IMR-90 (cell line): ENCODE data around the gene FBXW11. TPM values are rescaled to one million over a fixed set of nuclear protein-coding genes. Genes with fewer than 3 reads are reported as not detected.

Experiments used
- ATAC-seq: fragments of 200-7000 bp; cut with Tn5 transposase; 2 replicates; pipeline ENCODE4 v1.9.1; 2020; ENCODE audit warnings: low read depth, mild to moderate bottlenecking, moderate library complexity
- BruUV-seq: library from RNA; stranded (reverse); fragments of 400-500 nt; replicated peaks from 2 replicates; lab custom pipeline; 2021; lab: Mats Ljungman, UMichigan
- CTCF ChIA-PET: fragments of 300-600 bp; formaldehyde crosslinking; extraction: SDS; loops from one replicate; lab custom pipeline; 2021; ENCODE audit warnings: antibody characterized with exemption; lab: Yijun Ruan, JAX
- POLR2A ChIA-PET: fragments of 300-600 bp; sonication (Branson Sonifier 250); formaldehyde crosslinking; loops from one replicate; lab custom pipeline; 2022; ENCODE audit warnings: antibody characterized with exemption; ENCODE audit not compliant: unreplicated experiment; lab: Charles Lee
- DNase-seq: peaks from one replicate; pipeline ENCODE4 v3.0.0; 2013
- H2AFZ ChIP-seq: replicated peaks from 2 replicates; pipeline ENCODE3; 2013; ENCODE audit warnings: low read length, mild to moderate bottlenecking; ENCODE audit not compliant: poor library complexity
- H2AK5ac ChIP-seq: 2 replicates; pipeline ENCODE4 v1.6.1; 2013; ENCODE audit warnings: low read depth, low read length, inconsistent platforms
- H2AK9ac ChIP-seq: replicated peaks from 2 replicates; pipeline ENCODE3; 2013; ENCODE audit warnings: mild to moderate bottlenecking, low read depth, low read length, moderate library complexity; ENCODE audit not compliant: poor library complexity
- H2BK120ac ChIP-seq: 2 replicates; pipeline ENCODE4 v1.6.1; 2013; ENCODE audit warnings: low read depth, low read length, inconsistent platforms
- H2BK15ac ChIP-seq: 3 replicates; pipeline ENCODE4 v1.6.1; 2013; ENCODE audit warnings: low read depth, low read length, inconsistent platforms
- H2BK20ac ChIP-seq: 2 replicates; pipeline ENCODE4 v1.6.1; 2013; ENCODE audit warnings: low read depth, mild to moderate bottlenecking, inconsistent platforms, low read length, moderate library complexity
- H2BK5ac ChIP-seq: 2 replicates; pipeline ENCODE4 v1.6.1; 2013; ENCODE audit warnings: mild to moderate bottlenecking, low read depth, low read length, inconsistent platforms; ENCODE audit not compliant: poor library complexity, severe bottlenecking
- H3K14ac ChIP-seq: replicated peaks from 2 replicates; pipeline ENCODE4 v1.6.1; 2013; ENCODE audit warnings: low read depth, low read length, inconsistent platforms
- H3K18ac ChIP-seq: 2 replicates; pipeline ENCODE4 v1.6.1; 2013; ENCODE audit warnings: low read depth, low read length, control low read depth
- H3K23ac ChIP-seq: 2 replicates; pipeline ENCODE4 v1.6.1; 2013; ENCODE audit warnings: low read depth, low read length, inconsistent platforms
- H3K27ac ChIP-seq: 2 replicates; pipeline ENCODE4 v1.5.1; 2013; ENCODE audit warnings: mild to moderate bottlenecking, control low read depth, low read length; ENCODE audit not compliant: insufficient read depth
- H3K27me3 ChIP-seq: 2 replicates; pipeline ENCODE4 v1.6.1; 2013; ENCODE audit warnings: low read length; ENCODE audit not compliant: control insufficient read depth, insufficient read depth
- H3K36me3 ChIP-seq: 2 replicates; pipeline ENCODE4 v1.6.1; 2013; ENCODE audit warnings: low read length, mixed read lengths; ENCODE audit not compliant: control insufficient read depth, insufficient read depth
- H3K4ac ChIP-seq: 2 replicates; pipeline ENCODE4 v1.6.1; 2013; ENCODE audit warnings: low read depth, low read length, inconsistent platforms
- H3K4me1 ChIP-seq: 2 replicates; pipeline ENCODE4 v1.6.1; 2013; ENCODE audit warnings: low read length, mixed read lengths; ENCODE audit not compliant: control insufficient read depth, insufficient read depth
- H3K4me2 ChIP-seq: 2 replicates; pipeline ENCODE4 v1.6.1; 2013; ENCODE audit warnings: low read depth, mild to moderate bottlenecking, control low read depth, low read length, moderate library complexity
- H3K4me3 ChIP-seq: 2 replicates; pipeline ENCODE4 v1.5.1; 2013; ENCODE audit warnings: low read depth, mild to moderate bottlenecking, control low read depth, low read length, moderate library complexity; ENCODE audit not compliant: insufficient read depth
- H3K56ac ChIP-seq: 2 replicates; pipeline ENCODE4 v1.6.1; 2013; ENCODE audit warnings: low read length, inconsistent platforms; ENCODE audit not compliant: insufficient read depth; ENCODE audit errors: extremely low read depth
- H3K79me1 ChIP-seq, 2 experiments: 2 replicates each; pipeline ENCODE4 v1.6.1; 2013; ENCODE audit warnings: low read length in 2 of 2, inconsistent platforms in 1 of 2, low read depth in 1 of 2
- H3K9ac ChIP-seq: 2 replicates; pipeline ENCODE4 v1.6.1; 2013; ENCODE audit warnings: low read depth, low read length, control low read depth
- H3K9me1 ChIP-seq: 2 replicates; pipeline ENCODE4 v1.6.1; 2013; ENCODE audit warnings: low read length, inconsistent platforms; ENCODE audit not compliant: insufficient read depth
- H3K9me3 ChIP-seq: 2 replicates; pipeline ENCODE4 v1.6.1; 2013; ENCODE audit warnings: low read length; ENCODE audit not compliant: control insufficient read depth, insufficient read depth
- H4K20me1 ChIP-seq: 2 replicates; pipeline ENCODE4 v1.6.1; 2013; ENCODE audit warnings: low read length, inconsistent platforms; ENCODE audit not compliant: insufficient read depth
- H4K5ac ChIP-seq: 2 replicates; pipeline ENCODE4 v1.6.1; 2013; ENCODE audit warnings: mild to moderate bottlenecking, low read depth, low read length, control low read depth
- H4K8ac ChIP-seq, 2 experiments: 2 replicates each; pipeline ENCODE4 v1.6.1; 2013; ENCODE audit warnings: low read depth in 2 of 2, low read length in 2 of 2, control low read depth in 1 of 2, inconsistent platforms in 1 of 2
- H4K91ac ChIP-seq: 2 replicates; pipeline ENCODE4 v1.6.1; 2013; ENCODE audit warnings: low read depth, low read length, inconsistent platforms; ENCODE audit not compliant: insufficient read depth
- BHLHE40 ChIP-seq: fragments of 150-350 bp; IDR thresholded peaks from 2 replicates; pipeline ENCODE4 v1.6.1; 2016; ENCODE audit warnings: mild to moderate bottlenecking, low read depth, low read length
- ELK1 ChIP-seq: fragments of 150-350 bp; IDR thresholded peaks from 2 replicates; pipeline ENCODE4 v1.6.1; 2016; ENCODE audit warnings: low read depth, mild to moderate bottlenecking, low read length, moderate library complexity, borderline replicate concordance
- FOS ChIP-seq: fragments of 150-350 bp; IDR thresholded peaks from 2 replicates; pipeline ENCODE4 v1.6.1; 2016; ENCODE audit warnings: low read depth, low read length
- MAFK ChIP-seq: IDR thresholded peaks from 2 replicates; pipeline ENCODE4 v1.6.1; 2012; ENCODE audit warnings: low read depth, low read length, improper control_type of control experiment
- MAZ ChIP-seq: IDR thresholded peaks from 2 replicates; pipeline ENCODE4 v1.6.1; 2012; ENCODE audit warnings: low read depth, mild to moderate bottlenecking, low read length, improper control_type of control experiment, moderate library complexity, borderline replicate concordance
- MXI1 ChIP-seq: IDR thresholded peaks from 2 replicates; pipeline ENCODE4 v1.6.1; 2012; ENCODE audit warnings: low read depth, mild to moderate bottlenecking, low read length, moderate library complexity, borderline replicate concordance
- NFE2L2 ChIP-seq: fragments of 150-350 bp; IDR thresholded peaks from 2 replicates; pipeline ENCODE4 v1.6.1; 2016; ENCODE audit warnings: low read depth, mild to moderate bottlenecking, low read length
- POLR2A ChIP-seq: IDR thresholded peaks from 2 replicates; pipeline ENCODE4 v1.6.1; 2012; ENCODE audit warnings: mild to moderate bottlenecking, low read depth, low read length
- RAD21 ChIP-seq: IDR thresholded peaks from 2 replicates; pipeline ENCODE4 v1.6.1; 2012; ENCODE audit warnings: low read length, improper control_type of control experiment
- RCOR1 ChIP-seq: IDR thresholded peaks from 2 replicates; pipeline ENCODE4 v1.6.1; 2012; ENCODE audit warnings: mild to moderate bottlenecking, low read length, improper control_type of control experiment; ENCODE audit not compliant: insufficient replicate concordance
- SMC3 ChIP-seq: fragments of 150-350 bp; IDR thresholded peaks from 2 replicates; pipeline ENCODE4 v1.6.1; 2016; ENCODE audit warnings: low read depth, mild to moderate bottlenecking, antibody characterized with exemption, low read length, moderate library complexity
- WGBS, 2 experiments: methylation state at CpG; one replicate each; pipeline versions ENCODE4 v1.1.5 to v1.1.7; 2013; ENCODE audit warnings: missing lambda C conversion rate in 2 of 2; ENCODE audit not compliant: insufficient read length in 1 of 2; ENCODE audit errors: extremely low coverage in 2 of 2; 5-methylcytosine and 5-hydroxymethylcytosine counted together
- dilution Hi-C: fragments of 300-500 bp; cut with HindIII; formaldehyde crosslinking; loops from one replicate; pipeline ENCODE4 v1.14.3; 2018; ENCODE audit warnings: low sequenced_read_pairs; ENCODE audit not compliant: unreplicated experiment
- in situ Hi-C: fragments of 300-500 bp; cut with MboI; formaldehyde crosslinking; loops from 3 replicates; pipeline ENCODE4 v1.14.3; 2019; ENCODE audit warnings: low sequenced_read_pairs, inconsistent platforms, mixed read lengths
- intact Hi-C: fragments of 100-400 bp; cut with micrococcal nuclease; formaldehyde crosslinking; loops from 2 replicates; pipeline ENCODE4 v1.10.0; 2022
- polyA plus RNA-seq, 3 experiments: library from polyadenylated mRNA; depleted of rRNA; stranded (reverse); fragments of >200 nt; gene quantifications; 2 replicates each; pipeline ENCODE4 v1.2.3, GENCODE V29; 2012; ENCODE audit warnings: low replicate concordance in 1 of 3
- total RNA-seq: library from RNA; depleted of rRNA; stranded (reverse); fragments of >200 nt; gene quantifications from 2 replicates; pipeline ENCODE4 v1.2.3, GENCODE V29; 2012

The FBXW11 gene
- total and polyA plus RNA-seq, 2 of the 4 experiments (the other 2 are of a cell fraction): 34.3 to 97.1 TPM

- in situ Hi-C loops: no loop called here
- H3K27me3 ChIP-seq: no peaks in the 10 kb centered on the region
- no peak overlapping the region for H2AFZ ChIP-seq
- peaks cover 4% of the 10 kb centered on the region; the same call in 1 of the 2 replicates for H3K4me1 ChIP-seq
- no peak overlapping the region for H3K4me2 ChIP-seq
- H3K4ac ChIP-seq: no peak overlapping the region
- peaks cover 6% of the 10 kb centered on the region for H3K9me3 ChIP-seq
- no peak overlapping the region for H2BK15ac ChIP-seq
- no peak overlapping the region for H3K9ac ChIP-seq
- no TSS peak for BruUV-seq
- H2BK120ac ChIP-seq: no peak overlapping the region
- no peak overlapping the region for H2AK9ac ChIP-seq
- H3K27ac ChIP-seq: no peak overlapping the region
- ATAC-seq: no peak
- no peak overlapping the region for H4K8ac ChIP-seq
- WGBS, 2 experiments: no CpG with 5 or more reads among the region's 1 CpG
- H3K36me3 ChIP-seq: peaks cover 3% of the 10 kb centered on the region; the same call in 1 of the 2 replicates
- TF ChIP-seq MXI1: no peak
- no peak for TF ChIP-seq NFE2L2
- TF ChIP-seq MAFK: no peak
- TF ChIP-seq FOS: no peak
- TF ChIP-seq SMC3: no peak
- no peak for TF ChIP-seq POLR2A
- no peak for TF ChIP-seq MAZ
- TF ChIP-seq BHLHE40: no peak
- no peak for TF ChIP-seq RCOR1
- no peak for TF ChIP-seq ELK1
- TF ChIP-seq RAD21: no peak
- no peak overlapping the region for H3K56ac ChIP-seq
- H3K79me1 ChIP-seq: peaks cover 31 to 73% of the 10 kb centered on the region in 2 experiments
- intact Hi-C loops: no loop called here
- H3K23ac ChIP-seq: no peak overlapping the region
- H3K9me1 ChIP-seq: 0 out of 2 replicates have a peak, but pooled peaks cover 5% of the 10 kb centered on the region
- DNase-seq: no peak
- dilution Hi-C loops: no loop called here
- ChIA-PET CTCF (no interaction called here), POLR2A (no interaction called here)
- H3K4me3 ChIP-seq: no peak overlapping the region
- H3K18ac ChIP-seq: no peak overlapping the region
- no peak overlapping the region for H4K91ac ChIP-seq
- H4K20me1 ChIP-seq: peaks cover 67% of the 10 kb centered on the region
- no peak overlapping the region for H2BK5ac ChIP-seq
- no peak overlapping the region for H3K14ac ChIP-seq
- H2AK5ac ChIP-seq: no peak overlapping the region
- H4K5ac ChIP-seq: no peak overlapping the region
- H2BK20ac ChIP-seq: no peak overlapping the region
These were observed 28.4 kb downstream of the FBXW11 start for GRCh38 chr5:171978016-171978415.
